GM12878 (cell line): ENCODE measurements around the gene HRH3. TPM values are rescaled to one million over a fixed set of nuclear protein-coding genes. Genes with fewer than 3 reads are reported as not detected.

Experiments used
- CHD2 ChIP-seq: IDR thresholded peaks from 2 replicates; pipeline ENCODE4 v1.6.1; 2011; ENCODE audit warnings: low read depth, low read length, improper control_type of control experiment, borderline replicate concordance
- EED ChIP-seq: sonication (generic); IDR thresholded peaks from 2 replicates; pipeline ENCODE4 v1.6.1; 2016; ENCODE audit warnings: antibody characterized with exemption, low read depth
- JUNB ChIP-seq: IDR thresholded peaks from 2 replicates; pipeline ENCODE4 v1.6.1; 2016; ENCODE audit warnings: antibody characterized with exemption, mild to moderate bottlenecking
- NFIC ChIP-seq: IDR thresholded peaks from 2 replicates; pipeline ENCODE4 v1.6.1; 2012; ENCODE audit warnings: low read depth, mild to moderate bottlenecking, inconsistent platforms, low read length, moderate library complexity
- NFYB ChIP-seq: IDR thresholded peaks from 2 replicates; pipeline ENCODE4 v1.6.1; 2011; ENCODE audit warnings: low read depth, mild to moderate bottlenecking, low read length, improper control_type of control experiment, moderate library complexity; ENCODE audit not compliant: insufficient read depth
- NRF1 ChIP-seq: conservative IDR thresholded peaks from 2 replicates; pipeline ENCODE4 v1.6.1; 2011; ENCODE audit warnings: mild to moderate bottlenecking, low read depth, low read length, improper control_type of control experiment
- RUNX3 ChIP-seq: IDR thresholded peaks from 2 replicates; pipeline ENCODE4 v1.6.1; 2012; ENCODE audit warnings: low read length, inconsistent platforms
- polyA plus RNA-seq, 11 experiments: library from polyadenylated mRNA; depleted of rRNA in 4 of 11; unstranded in 6 of 11; stranded (reverse) in 5 of 11; fragments of >200 nt; fragmentation: Nextera tagmentation in 4 of 11; fragmentation: Illumina TruSeq in 1 of 11; extraction: Ambion mirVana in 4 of 11; extraction: Trizol in 1 of 11; gene quantifications; 1 replicate in 1 of 11; 2 replicates in 10 of 11; pipeline versions ENCODE4 v1.2.1 to v1.2.3, GENCODE V29; 2011 to 2016; ENCODE audit warnings: inconsistent platforms in 2 of 11, missing spikeins in 2 of 11, low read depth in 1 of 11
- total RNA-seq, 4 experiments: library from RNA; depleted of rRNA in 3 of 4; stranded (reverse); fragments of >200 nt in 3 of 4; fragmentation: Illumina TruSeq in 1 of 4; extraction: Trizol in 1 of 4; gene quantifications; 2 replicates each; pipeline versions ENCODE4 v1.2.1 to v1.2.3, GENCODE V29; 2013 to 2021
- TF ChIP-seq, protein P1 (sequence below): fragments of 450-650 bp; formaldehyde crosslinking; IDR thresholded peaks from 2 replicates; pipeline ENCODE4 v1.4.0; 2022; ENCODE audit warnings: mild to moderate bottlenecking, moderate library complexity
- TF ChIP-seq, protein P2 (sequence below): IDR thresholded peaks from 2 replicates; pipeline ENCODE4 v1.6.1; 2011; ENCODE audit warnings: mild to moderate bottlenecking, low read depth, low read length, moderate library complexity; ENCODE audit not compliant: insufficient replicate concordance

The HRH3 gene
- total and polyA plus RNA-seq, 10 of the 15 experiments (the other 5 are each of a cell fraction or from before 2014, with no cell fraction given), result not detected

DNA sequence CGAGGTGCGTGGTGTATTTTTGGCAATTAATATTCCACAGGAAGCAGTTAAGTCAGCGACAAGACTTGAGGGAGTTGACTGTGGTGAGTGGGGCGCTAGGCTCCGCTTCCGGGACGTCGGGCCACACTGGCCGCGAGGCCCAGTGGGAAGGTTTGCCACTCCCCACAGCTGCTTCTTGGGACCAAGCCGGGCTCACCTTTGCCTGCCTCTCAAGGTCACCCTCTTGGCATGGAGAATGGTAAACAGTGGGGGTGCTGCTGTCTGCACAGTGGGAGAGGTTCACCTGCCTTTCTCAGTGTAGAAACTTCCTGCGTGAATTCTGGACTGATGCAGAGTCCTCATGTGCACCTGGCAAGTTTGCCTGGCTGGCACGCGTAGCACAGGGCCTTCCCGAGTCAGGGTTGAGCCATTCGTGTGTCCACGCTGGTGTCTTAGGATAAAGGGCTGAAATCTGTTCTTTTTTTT lies 24.6 kb upstream of the HRH3 start (continued):
- TF ChIP-seq NFIC, result no peak
- no peak for TF ChIP-seq RUNX3
- TF ChIP-seq NFYB, result no peak
- TF ChIP-seq, protein P1, sequence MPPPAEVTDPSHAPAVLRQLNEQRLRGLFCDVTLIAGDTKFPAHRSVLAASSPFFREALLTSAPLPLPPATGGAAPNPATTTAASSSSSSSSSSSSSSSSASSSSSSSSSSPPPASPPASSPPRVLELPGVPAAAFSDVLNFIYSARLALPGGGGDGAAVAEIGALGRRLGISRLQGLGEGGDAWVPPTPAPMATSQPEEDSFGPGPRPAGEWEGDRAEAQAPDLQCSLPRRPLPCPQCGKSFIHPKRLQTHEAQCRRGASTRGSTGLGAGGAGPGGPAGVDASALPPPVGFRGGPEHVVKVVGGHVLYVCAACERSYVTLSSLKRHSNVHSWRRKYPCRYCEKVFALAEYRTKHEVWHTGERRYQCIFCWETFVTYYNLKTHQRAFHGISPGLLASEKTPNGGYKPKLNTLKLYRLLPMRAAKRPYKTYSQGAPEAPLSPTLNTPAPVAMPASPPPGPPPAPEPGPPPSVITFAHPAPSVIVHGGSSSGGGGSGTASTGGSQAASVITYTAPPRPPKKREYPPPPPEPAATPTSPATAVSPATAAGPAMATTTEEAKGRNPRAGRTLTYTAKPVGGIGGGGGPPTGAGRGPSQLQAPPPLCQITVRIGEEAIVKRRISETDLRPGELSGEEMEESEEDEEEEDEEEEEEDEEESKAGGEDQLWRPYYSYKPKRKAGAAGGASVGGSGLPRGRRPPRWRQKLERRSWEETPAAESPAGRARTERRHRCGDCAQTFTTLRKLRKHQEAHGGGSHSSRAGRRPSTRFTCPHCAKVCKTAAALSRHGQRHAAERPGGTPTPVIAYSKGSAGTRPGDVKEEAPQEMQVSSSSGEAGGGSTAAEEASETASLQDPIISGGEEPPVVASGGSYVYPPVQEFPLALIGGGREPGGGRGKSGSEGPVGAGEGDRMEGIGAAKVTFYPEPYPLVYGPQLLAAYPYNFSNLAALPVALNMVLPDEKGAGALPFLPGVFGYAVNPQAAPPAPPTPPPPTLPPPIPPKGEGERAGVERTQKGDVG (CRISPR knock-in tag), result no peak
- no peak for TF ChIP-seq JUNB
- no peak for TF ChIP-seq NRF1
- TF ChIP-seq EED, result no peak
- TF ChIP-seq CHD2, result no peak
- TF ChIP-seq, protein P2, sequence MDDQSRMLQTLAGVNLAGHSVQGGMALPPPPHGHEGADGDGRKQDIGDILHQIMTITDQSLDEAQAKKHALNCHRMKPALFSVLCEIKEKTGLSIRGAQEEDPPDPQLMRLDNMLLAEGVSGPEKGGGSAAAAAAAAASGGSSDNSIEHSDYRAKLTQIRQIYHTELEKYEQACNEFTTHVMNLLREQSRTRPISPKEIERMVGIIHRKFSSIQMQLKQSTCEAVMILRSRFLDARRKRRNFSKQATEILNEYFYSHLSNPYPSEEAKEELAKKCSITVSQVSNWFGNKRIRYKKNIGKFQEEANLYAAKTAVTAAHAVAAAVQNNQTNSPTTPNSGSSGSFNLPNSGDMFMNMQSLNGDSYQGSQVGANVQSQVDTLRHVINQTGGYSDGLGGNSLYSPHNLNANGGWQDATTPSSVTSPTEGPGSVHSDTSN, result no peak
